GM18909 (cell line): ENCODE data around the gene IPO4.
A peak's percentile ranks its signal among the peaks of the same experiment; 100 is the strongest.

Experiments used
- ATAC-seq: cut with Tn5 transposase; IDR thresholded peaks from one replicate; pipeline ENCODE4 v1.9.1; 2021; ENCODE audit warnings: mild to moderate bottlenecking; ENCODE audit not compliant: unreplicated experiment, poor library complexity

The IPO4 gene

GRCh38 chr14:24135584-24135833, 53.1 kb downstream of the IPO4 start:
- ATAC-seq: peak; percentile 14

- ATAC-seq: no peak
Observed at GRCh38 chr14:24133735-24134134, 54.9 kb downstream of the IPO4 start.

- no peak for ATAC-seq
Observed at GRCh38 chr14:24132976-24133375, 55.6 kb downstream of the IPO4 start.

GRCh38 chr14:24132061-24132685, 56.4 kb downstream of the IPO4 start:
- ATAC-seq: no peak

- no peak for ATAC-seq
Observed at GRCh38 chr14:24131549-24131966, 57.1 kb downstream of the IPO4 start.

- no peak for ATAC-seq
Observed at GRCh38 chr14:24130717-24131548, 57.7 kb downstream of the IPO4 start.

GRCh38 chr14:24130380-24130716, 58.3 kb downstream of the IPO4 start, which contains the start of gene FITM1:
FITM1 (plus strand) TSS chr14:24130659; CDS start chr14:24131564, 905 bp downstream.
- ATAC-seq: no peak
